HEK293T (cell line): ENCODE measurements around the gene PDGFRB.

Experiments
- ELF4 ChIP-seq: fragments of 450-650 bp; IDR thresholded peaks from 2 replicates; pipeline ENCODE4 v1.6.1; 2017; ENCODE audit warnings: antibody characterized with exemption
- FOXA1 ChIP-seq: fragments of 450-650 bp; IDR thresholded peaks from 2 replicates; pipeline ENCODE4 v1.6.1; 2016; ENCODE audit warnings: mild to moderate bottlenecking
- SP1 ChIP-seq: fragments of 450-650 bp; IDR thresholded peaks from 2 replicates; pipeline ENCODE4 v1.6.1; 2017

DNA sequence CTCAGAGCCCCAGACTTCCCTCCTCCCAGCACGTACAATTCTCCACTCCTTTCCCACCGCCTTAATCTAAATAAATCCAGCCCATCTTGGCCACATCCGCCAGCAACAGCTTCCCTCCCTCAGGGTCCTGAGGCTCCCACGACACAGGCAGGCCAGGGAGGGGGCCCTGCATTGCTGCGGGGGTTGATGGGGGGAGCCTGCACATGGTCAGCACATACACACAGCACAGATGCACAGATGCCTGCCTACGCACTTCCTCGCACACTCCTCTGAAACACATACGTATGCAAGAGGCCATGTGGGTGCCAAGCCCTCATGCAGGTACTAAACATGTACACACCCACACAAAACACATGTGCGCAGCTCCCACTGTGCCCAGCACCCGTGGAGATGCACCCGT, 14.8 kb downstream of the PDGFRB start:
- TF ChIP-seq ELF4 = no peak
- TF ChIP-seq SP1 = no peak
- no peak for TF ChIP-seq FOXA1
